Ovary (tissue), 3 donors: ENCODE measurements around the gene ZMYND15.

Experiments used
- CTCF ChIP-seq, 3 donors: fragments of 450-650 bp in 2 of 3; fragments of 200-600 bp in 1 of 3; IDR thresholded peaks; one replicate each; pipeline versions ENCODE4 v1.5.1 to v1.8.0; 2016 to 2022; ENCODE audit warnings: antibody characterized with exemption in 3 of 3, mild to moderate bottlenecking in 1 of 3
- POLR2A ChIP-seq: fragments of 450-650 bp; IDR thresholded peaks from one replicate; pipeline ENCODE4 v1.6.1; 2017; ENCODE audit warnings: antibody characterized with exemption, mild to moderate bottlenecking, moderate library complexity
- donor health status: DM: no; HTN: no; CAD: no.

- TF ChIP-seq CTCF (IDR thresholded peaks at IDR 0.05) (no peak), POLR2A (no peak)
These were observed 6.5 kb upstream of the ZMYND15 start for GRCh38 chr17:4733073-4733531.
